K562 (cell line): Measurements from ENCODE around the gene AKAP6. TPM values are rescaled to one million over a fixed set of nuclear protein-coding genes. Genes with fewer than 3 reads are reported as not detected.

Source experiments
- ASH1L ChIP-seq: fragments of 450-650 bp; IDR thresholded peaks from 2 replicates; pipeline ENCODE4 v1.6.1; 2018; ENCODE audit warnings: borderline replicate concordance, mild to moderate bottlenecking, low read depth; ENCODE audit not compliant: partially characterized antibody
- BCL6 ChIP-seq: fragments of 250-450 bp; sonication (Bioruptor Pico); IDR thresholded peaks from 2 replicates; pipeline ENCODE4 v1.4.0; 2020
- CBX8 ChIP-seq: fragments of 200-600 bp; sonication (generic); IDR thresholded peaks from 2 replicates; pipeline ENCODE4 v1.6.1; 2012; ENCODE audit warnings: borderline replicate concordance, mixed run types, low read depth, mild to moderate bottlenecking, moderate library complexity, mixed read lengths, low read length, control low read depth, inconsistent platforms; ENCODE audit not compliant: poor library complexity, severe bottlenecking; ENCODE audit errors: extremely low read depth
- FOXJ2 ChIP-seq: fragments of 200-800 bp; sonication (Bioruptor generic); IDR thresholded peaks from 2 replicates; pipeline ENCODE4 v1.6.1; 2016; ENCODE audit warnings: missing genetic modification characterization, missing compliant biosample characterization
- GTF2F1 ChIP-seq: IDR thresholded peaks from 2 replicates; pipeline ENCODE4 v1.6.1; 2011; ENCODE audit warnings: low read depth, low read length, improper control_type of control experiment
- KDM1A ChIP-seq, 2 experiments: fragments of 450-650 bp; IDR thresholded peaks; 2 replicates each; pipeline ENCODE4 v1.6.1; 2016; ENCODE audit warnings: mild to moderate bottlenecking in 2 of 2
- KLF13 ChIP-seq: fragments of 450-650 bp; IDR thresholded peaks from 2 replicates; pipeline ENCODE4 v1.6.1; 2016; ENCODE audit warnings: missing genetic modification characterization, low read depth, mild to moderate bottlenecking, missing compliant biosample characterization, moderate library complexity, borderline replicate concordance
- KLF16 ChIP-seq: IDR thresholded peaks from 2 replicates; pipeline ENCODE4 v1.6.1; 2016; ENCODE audit warnings: antibody characterized with exemption
- MAFK ChIP-seq: IDR thresholded peaks from 2 replicates; pipeline ENCODE4 v1.6.1; 2011; ENCODE audit warnings: low read length, improper control_type of control experiment
- MCM5 ChIP-seq: fragments of 450-650 bp; IDR thresholded peaks from 2 replicates; pipeline ENCODE4 v1.6.1; 2016; ENCODE audit warnings: low read depth
- MEF2A ChIP-seq: IDR thresholded peaks from 2 replicates; pipeline ENCODE4 v1.6.1; 2011; ENCODE audit warnings: low read depth, mild to moderate bottlenecking, low read length, moderate library complexity; ENCODE audit not compliant: control insufficient read depth
- NFYB ChIP-seq: IDR thresholded peaks from 2 replicates; pipeline ENCODE4 v1.6.1; 2011; ENCODE audit warnings: mild to moderate bottlenecking, moderate library complexity; ENCODE audit not compliant: insufficient read length; ENCODE audit errors: extremely low read depth
- NR2C2 ChIP-seq, 2 experiments: fragments of 200-800 bp in 1 of 2; sonication (Bioruptor generic) in 1 of 2; sonication (generic) in 1 of 2; formaldehyde crosslinking in 1 of 2; IDR thresholded peaks; 2 replicates each; pipeline versions ENCODE4 v1.6.1 to v1.8.0; 2016 to 2022; ENCODE audit warnings: mild to moderate bottlenecking in 1 of 2, missing compliant biosample characterization in 1 of 2, missing genetic modification characterization in 1 of 2, missing genetic modification reagents in 1 of 2
- POLR2G ChIP-seq: fragments of 200-400 bp; formaldehyde crosslinking; IDR thresholded peaks from 2 replicates; pipeline ENCODE4 v1.6.1; 2017; ENCODE audit warnings: low read depth, mild to moderate bottlenecking, antibody characterized with exemption, low read length, moderate library complexity
- SREBF2 ChIP-seq: sonication (generic); formaldehyde crosslinking; IDR thresholded peaks from 2 replicates; pipeline ENCODE4 v1.4.0; 2020; ENCODE audit warnings: mild to moderate bottlenecking, missing genetic modification reagents
- TGIF2 ChIP-seq: sonication (generic); formaldehyde crosslinking; IDR thresholded peaks from 2 replicates; pipeline ENCODE4 v1.8.1; 2022; ENCODE audit warnings: mild to moderate bottlenecking, missing genetic modification reagents, moderate library complexity
- TRIM24 ChIP-seq, 2 experiments: fragments of 450-650 bp; IDR thresholded peaks; 2 replicates each; pipeline ENCODE4 v1.6.1; 2016
- USF1 ChIP-seq: sonication (generic); formaldehyde crosslinking; IDR thresholded peaks from 2 replicates; pipeline ENCODE4 v1.9.0; 2022; ENCODE audit warnings: mild to moderate bottlenecking, missing genetic modification reagents
- ZBED1 ChIP-seq: IDR thresholded peaks from 2 replicates; pipeline ENCODE4 v1.6.1; 2014
- ZNF23 ChIP-seq: fragments of 250-450 bp; sonication (Bioruptor Pico); IDR thresholded peaks from 2 replicates; pipeline ENCODE4 v1.4.0; 2020; ENCODE audit warnings: mild to moderate bottlenecking
- ZNF316 ChIP-seq: fragments of 450-650 bp; IDR thresholded peaks from 2 replicates; pipeline ENCODE4 v1.6.1; 2016
- ZNF449 ChIP-seq: fragments of 250-450 bp; sonication (Bioruptor Pico); IDR thresholded peaks from 2 replicates; pipeline ENCODE4 v1.8.0; 2022; ENCODE audit warnings: moderate library complexity, mild to moderate bottlenecking, inconsistent platforms
- ZNF511 ChIP-seq: sonication (generic); formaldehyde crosslinking; IDR thresholded peaks from 2 replicates; pipeline ENCODE4 v1.8.0; 2022; ENCODE audit warnings: mild to moderate bottlenecking, missing genetic modification reagents
- ZNF699 ChIP-seq: fragments of 250-450 bp; sonication (Bioruptor Pico); IDR thresholded peaks from 2 replicates; pipeline ENCODE4 v1.8.0; 2021; ENCODE audit warnings: mild to moderate bottlenecking, moderate library complexity; ENCODE audit not compliant: insufficient replicate concordance
- polyA plus RNA-seq, 8 experiments: library from polyadenylated mRNA; depleted of rRNA in 4 of 8; stranded (reverse) in 5 of 8; unstranded in 3 of 8; fragments of >200 nt; fragmentation: Nextera tagmentation in 2 of 8; fragmentation: Illumina TruSeq in 1 of 8; extraction: Ambion mirVana in 2 of 8; extraction: Trizol in 1 of 8; gene quantifications; 2 replicates each; pipeline versions ENCODE4 v1.2.1 to v1.2.3, GENCODE V29; 2011 to 2014; ENCODE audit warnings: inconsistent platforms in 1 of 8, missing spikeins in 1 of 8
- total RNA-seq, 7 experiments: library from RNA; depleted of rRNA in 6 of 7; stranded (reverse); fragments of >200 nt in 6 of 7; fragmentation: Illumina TruSeq in 2 of 7; extraction: Trizol in 2 of 7; gene quantifications; 2 replicates each; pipeline versions ENCODE4 v1.2.1 to v1.2.3, GENCODE V29; 2011 to 2021; ENCODE audit warnings: low replicate concordance in 1 of 7
- TF ChIP-seq, protein P1 (sequence below): fragments of 200-800 bp; sonication (Bioruptor generic); IDR thresholded peaks from 2 replicates; pipeline ENCODE4 v1.6.1; 2017; ENCODE audit warnings: missing genetic modification characterization, missing compliant biosample characterization

The AKAP6 gene
- total and polyA plus RNA-seq, 9 of the 15 experiments (the other 6 are each of a cell fraction or from before 2014, with no cell fraction given): 0.03 to 1.7 (median 0.48) TPM

DNA sequence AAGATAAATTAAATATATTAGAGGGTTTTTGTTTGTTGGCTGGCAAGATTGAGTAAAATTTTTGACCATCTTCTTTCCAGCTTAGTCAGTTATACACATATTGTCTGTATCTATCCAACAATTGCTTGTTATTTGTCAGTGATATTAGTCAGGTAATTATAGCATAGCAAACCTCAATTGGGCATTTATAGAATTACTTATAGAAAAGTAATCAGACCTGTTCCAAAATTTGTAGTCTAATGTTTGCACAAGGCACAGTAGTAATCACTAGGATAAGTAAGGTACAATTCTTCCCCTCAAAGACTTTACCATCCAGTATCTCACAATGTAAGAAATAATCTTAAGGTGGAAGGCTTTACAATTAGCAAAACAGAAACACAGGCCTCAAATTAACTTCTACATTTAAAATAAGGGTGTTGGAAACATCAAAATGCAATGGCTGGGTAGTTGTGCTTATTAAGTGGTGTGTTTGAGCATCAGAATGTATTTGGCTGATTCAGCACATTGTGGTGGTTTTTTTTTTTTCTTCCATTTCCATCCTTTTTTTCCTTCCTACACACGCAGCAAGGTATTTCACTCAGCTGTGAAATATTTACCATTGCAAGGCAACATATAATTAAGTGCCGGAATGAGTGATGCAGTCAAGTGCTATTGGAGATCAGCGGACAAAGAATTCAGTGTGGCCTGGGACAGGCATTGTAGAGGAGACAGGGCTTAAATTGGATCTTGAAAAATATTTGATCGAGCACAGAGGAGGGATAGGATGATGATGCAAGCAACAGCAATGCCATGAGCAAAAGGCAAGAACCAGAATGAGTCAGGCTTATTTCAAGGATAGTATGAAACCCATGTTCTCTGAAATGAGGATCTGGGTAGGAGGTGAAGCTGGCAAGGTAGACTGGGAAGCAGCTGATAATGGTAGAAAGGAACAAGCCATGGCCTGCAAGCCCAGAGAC is 178.2 kb downstream of the AKAP6 start (continued):
- no peak for TF ChIP-seq ZNF449
- no peak for TF ChIP-seq MEF2A
- no peak for TF ChIP-seq KLF16
- no peak for TF ChIP-seq BCL6 (CRISPR knock-in tag)
- TF ChIP-seq KDM1A (IDR thresholded peaks at IDR 0.05): no peak
- no peak for TF ChIP-seq NFYB
- TF ChIP-seq, protein P1, sequence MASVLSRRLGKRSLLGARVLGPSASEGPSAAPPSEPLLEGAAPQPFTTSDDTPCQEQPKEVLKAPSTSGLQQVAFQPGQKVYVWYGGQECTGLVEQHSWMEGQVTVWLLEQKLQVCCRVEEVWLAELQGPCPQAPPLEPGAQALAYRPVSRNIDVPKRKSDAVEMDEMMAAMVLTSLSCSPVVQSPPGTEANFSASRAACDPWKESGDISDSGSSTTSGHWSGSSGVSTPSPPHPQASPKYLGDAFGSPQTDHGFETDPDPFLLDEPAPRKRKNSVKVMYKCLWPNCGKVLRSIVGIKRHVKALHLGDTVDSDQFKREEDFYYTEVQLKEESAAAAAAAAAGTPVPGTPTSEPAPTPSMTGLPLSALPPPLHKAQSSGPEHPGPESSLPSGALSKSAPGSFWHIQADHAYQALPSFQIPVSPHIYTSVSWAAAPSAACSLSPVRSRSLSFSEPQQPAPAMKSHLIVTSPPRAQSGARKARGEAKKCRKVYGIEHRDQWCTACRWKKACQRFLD: peak; percentile 39; the same call in 1 of the 2 replicates
- TF ChIP-seq ZBED1: no peak
- no peak for TF ChIP-seq POLR2G
- TF ChIP-seq ZNF511 (CRISPR knock-in tag): no peak
- no peak for TF ChIP-seq FOXJ2 (tag)
- no peak for TF ChIP-seq CBX8
- no peak for TF ChIP-seq NR2C2 (CRISPR knock-in tag; IDR thresholded peaks at IDR 0.05)
- peak; percentile 6; the same call in 1 of the 2 replicates for TF ChIP-seq NR2C2 (tag; IDR thresholded peaks at IDR 0.05)
- no peak for TF ChIP-seq ASH1L
- TF ChIP-seq GTF2F1: no peak
- TF ChIP-seq MAFK: peak; percentile 85
- TF ChIP-seq SREBF2 (CRISPR knock-in tag): no peak
- no peak for TF ChIP-seq MCM5
- no peak for TF ChIP-seq TGIF2 (CRISPR knock-in tag)
- TF ChIP-seq USF1: no peak
- no peak for TF ChIP-seq ZNF699 (CRISPR knock-in tag)
- TF ChIP-seq TRIM24 (IDR thresholded peaks at IDR 0.05): peak; percentile 72 to 75; a peak in 2 of 4 replicates
- no peak for TF ChIP-seq ZNF23 (CRISPR knock-in tag)
- TF ChIP-seq ZNF316: peak; percentile 94
- no peak for TF ChIP-seq KLF13 (tag)
- TF ChIP-seq, all 486 proteins: peak for 17
